ENCODE data around the gene CNIH3.

GRCh38 chr1:224605482-224606181, 10.5 kb upstream of the CNIH3 start:
- TF ChIP-seq CTCF (IDR thresholded peaks at IDR 0.05) = no peak
- TF ChIP-seq POLR2A (IDR thresholded peaks at IDR 0.05) = no peak
